OCI-LY3 (cell line): ENCODE data around the gene MYH6.

Source experiments
- CTCF ChIP-seq: fragments of 200-600, 300-600 bp; sonication (generic); IDR thresholded peaks from 2 replicates; pipeline ENCODE4 v1.5.1; 2014; ENCODE audit warnings: antibody characterized with exemption, low read length, low read depth
- EZH2phosphoT487 ChIP-seq: fragments of 200-600 bp; shearing (Covaris generic); IDR thresholded peaks from 2 replicates; pipeline ENCODE4 v1.6.1; 2018; ENCODE audit warnings: antibody characterized with exemption, mixed run types, low read depth

GRCh38 chr14:23355871-23356435 is 52.1 kb downstream of the MYH6 start:
- no peak for TF ChIP-seq CTCF
- no peak for TF ChIP-seq EZH2phosphoT487
